GM12878 (cell line): ENCODE measurements around the gene CCT6B.

Source experiments
- CHD1 ChIP-seq: IDR thresholded peaks from 2 replicates; pipeline ENCODE4 v1.6.1; 2012; ENCODE audit warnings: low read depth, low read length, improper control_type of control experiment
- STAT1 ChIP-seq: fragments of 450-650 bp; conservative IDR thresholded peaks from 2 replicates; pipeline ENCODE4 v1.6.1; 2014; ENCODE audit warnings: antibody characterized with exemption, mild to moderate bottlenecking
- TF ChIP-seq, protein P1 (sequence below): fragments of 450-650 bp; IDR thresholded peaks from 2 replicates; pipeline ENCODE4 v1.6.1; 2016; ENCODE audit warnings: mild to moderate bottlenecking

DNA sequence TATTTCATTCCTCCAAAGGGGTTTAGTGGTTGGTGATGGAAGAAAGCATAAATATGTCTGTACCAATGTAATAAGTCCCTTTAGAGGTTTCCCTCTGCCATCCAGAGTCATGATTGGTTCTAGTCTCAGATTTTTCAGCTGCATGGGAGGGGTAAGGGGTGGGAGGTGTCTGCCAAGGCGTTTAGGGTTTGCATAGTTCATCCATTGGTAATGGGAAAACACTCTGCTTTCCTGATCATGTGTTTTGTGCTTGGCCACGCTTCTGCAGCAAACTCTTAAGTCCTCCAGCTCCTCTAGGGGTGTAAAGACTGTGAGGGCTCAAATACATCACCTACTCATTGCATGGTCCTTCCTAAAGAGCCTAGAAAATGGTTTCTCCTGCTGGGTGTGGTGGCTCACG, 48.8 kb upstream of the CCT6B start:
- TF ChIP-seq, protein P1, sequence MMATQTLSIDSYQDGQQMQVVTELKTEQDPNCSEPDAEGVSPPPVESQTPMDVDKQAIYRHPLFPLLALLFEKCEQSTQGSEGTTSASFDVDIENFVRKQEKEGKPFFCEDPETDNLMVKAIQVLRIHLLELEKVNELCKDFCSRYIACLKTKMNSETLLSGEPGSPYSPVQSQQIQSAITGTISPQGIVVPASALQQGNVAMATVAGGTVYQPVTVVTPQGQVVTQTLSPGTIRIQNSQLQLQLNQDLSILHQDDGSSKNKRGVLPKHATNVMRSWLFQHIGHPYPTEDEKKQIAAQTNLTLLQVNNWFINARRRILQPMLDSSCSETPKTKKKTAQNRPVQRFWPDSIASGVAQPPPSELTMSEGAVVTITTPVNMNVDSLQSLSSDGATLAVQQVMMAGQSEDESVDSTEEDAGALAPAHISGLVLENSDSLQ, result no peak
- TF ChIP-seq STAT1 (no peak), CHD1 (no peak)
